Kidney epithelial cell (primary cell): ENCODE measurements around the gene IL1RAPL1. TPM values are rescaled to one million over a fixed set of nuclear protein-coding genes. Genes with fewer than 3 reads are reported as not detected.
"Not testable (repeated sequence)": the region's sequence is repeated elsewhere in the genome, so short reads cannot be mapped to it uniquely, and the experiment has no call there.

Experiments
- DNase-seq: peaks from one replicate; pipeline ENCODE4 v3.0.0-alpha.2; 2010; ENCODE audit warnings: low read depth
- H3K27me3 ChIP-seq: 2 replicates; pipeline ENCODE4 v1.6.0; 2011; ENCODE audit warnings: low read length; ENCODE audit not compliant: control insufficient read depth, insufficient read depth
- H3K36me3 ChIP-seq: 2 replicates; pipeline ENCODE4 v1.5.1; 2011; ENCODE audit warnings: low read length; ENCODE audit not compliant: control insufficient read depth, insufficient read depth
- H3K4me3 ChIP-seq: 2 replicates; pipeline ENCODE4 v1.5.1; 2011; ENCODE audit warnings: low read depth, mild to moderate bottlenecking, control low read depth, low read length
- total RNA-seq: library from RNA; depleted of rRNA; stranded (reverse); fragments of >200 nt; gene quantifications from 2 replicates; pipeline ENCODE4 v1.2.3, GENCODE V29; 2015
- TF ChIP-seq, protein P1 (sequence below): IDR thresholded peaks from 2 replicates; pipeline ENCODE4 v1.5.1; 2011; ENCODE audit warnings: mild to moderate bottlenecking, moderate library complexity, low read length, control low read depth, inconsistent platforms; ENCODE audit not compliant: insufficient read depth, poor library complexity, severe bottlenecking

The IL1RAPL1 gene
- total RNA-seq, 1 donor from 2014 or later = not detected

GRCh38 chrX:29297171-29297800, 710.0 kb downstream of the IL1RAPL1 start:
- Histone ChIP-seq H3K36me3 (no peaks in the 10 kb centered on the region), H3K4me3 (no peak overlapping the region), H3K27me3 (no peaks in the 10 kb centered on the region)
- DNase-seq = no peak
- TF ChIP-seq, protein P1, sequence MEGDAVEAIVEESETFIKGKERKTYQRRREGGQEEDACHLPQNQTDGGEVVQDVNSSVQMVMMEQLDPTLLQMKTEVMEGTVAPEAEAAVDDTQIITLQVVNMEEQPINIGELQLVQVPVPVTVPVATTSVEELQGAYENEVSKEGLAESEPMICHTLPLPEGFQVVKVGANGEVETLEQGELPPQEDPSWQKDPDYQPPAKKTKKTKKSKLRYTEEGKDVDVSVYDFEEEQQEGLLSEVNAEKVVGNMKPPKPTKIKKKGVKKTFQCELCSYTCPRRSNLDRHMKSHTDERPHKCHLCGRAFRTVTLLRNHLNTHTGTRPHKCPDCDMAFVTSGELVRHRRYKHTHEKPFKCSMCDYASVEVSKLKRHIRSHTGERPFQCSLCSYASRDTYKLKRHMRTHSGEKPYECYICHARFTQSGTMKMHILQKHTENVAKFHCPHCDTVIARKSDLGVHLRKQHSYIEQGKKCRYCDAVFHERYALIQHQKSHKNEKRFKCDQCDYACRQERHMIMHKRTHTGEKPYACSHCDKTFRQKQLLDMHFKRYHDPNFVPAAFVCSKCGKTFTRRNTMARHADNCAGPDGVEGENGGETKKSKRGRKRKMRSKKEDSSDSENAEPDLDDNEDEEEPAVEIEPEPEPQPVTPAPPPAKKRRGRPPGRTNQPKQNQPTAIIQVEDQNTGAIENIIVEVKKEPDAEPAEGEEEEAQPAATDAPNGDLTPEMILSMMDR = no peak

DNA sequence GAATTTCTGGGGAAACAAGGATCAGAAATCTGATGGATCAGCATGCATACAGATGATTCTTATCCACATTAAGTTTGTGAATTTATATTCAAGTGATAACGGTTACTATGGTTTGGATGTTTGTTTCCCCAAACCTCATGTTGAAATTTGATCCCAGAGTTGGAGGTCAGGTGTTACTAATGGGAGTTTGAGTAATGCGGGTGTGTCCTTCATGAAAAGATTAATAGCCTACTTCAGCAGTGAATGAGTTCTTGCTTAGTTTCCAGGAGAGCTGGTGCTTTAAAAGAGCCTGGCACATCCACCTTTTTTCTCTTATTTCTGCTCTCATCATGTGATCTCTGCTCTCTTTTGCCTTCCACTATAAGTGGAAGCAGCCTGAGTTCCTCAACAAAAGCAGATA, 712.4 kb downstream of the IL1RAPL1 start:
- TF ChIP-seq, protein P1 = no peak
- no peak for DNase-seq
- H3K4me3 ChIP-seq = no peak overlapping the region
- no peaks in the 10 kb centered on the region for H3K27me3 ChIP-seq
- H3K36me3 ChIP-seq = no peaks in the 10 kb centered on the region

- TF ChIP-seq, protein P1 = no peak
- Histone ChIP-seq H3K36me3 (no peaks in the 10 kb centered on the region), H3K27me3 (no peaks in the 10 kb centered on the region), H3K4me3 (no peak overlapping the region)
- no peak for DNase-seq
Measured at GRCh38 chrX:29308726-29309125, 721.5 kb downstream of the IL1RAPL1 start.

DNA sequence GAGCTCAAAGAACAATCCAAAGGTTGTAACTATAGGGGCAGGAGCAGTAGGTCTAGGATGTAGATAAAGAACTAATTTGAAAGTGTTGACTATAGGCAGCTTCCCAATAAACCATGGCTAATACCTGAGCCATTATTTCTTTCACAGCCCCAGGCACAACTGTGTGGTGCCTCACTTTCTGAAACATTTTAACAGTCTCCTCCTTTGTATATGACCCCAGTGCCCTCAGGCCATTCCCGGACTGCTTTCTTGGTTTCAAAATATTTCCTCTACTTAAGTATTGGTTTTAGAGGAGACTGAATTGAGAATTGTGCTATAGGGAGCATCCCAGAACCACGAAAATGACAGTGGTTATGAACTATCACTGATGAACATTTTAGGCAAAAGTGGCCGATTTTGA, 728.7 kb downstream of the IL1RAPL1 start:
- TF ChIP-seq, protein P1 = no peak
- DNase-seq = no peak
- Histone ChIP-seq H3K4me3 (no peak overlapping the region), H3K27me3 (no peaks in the 10 kb centered on the region), H3K36me3 (no peaks in the 10 kb centered on the region)

DNA sequence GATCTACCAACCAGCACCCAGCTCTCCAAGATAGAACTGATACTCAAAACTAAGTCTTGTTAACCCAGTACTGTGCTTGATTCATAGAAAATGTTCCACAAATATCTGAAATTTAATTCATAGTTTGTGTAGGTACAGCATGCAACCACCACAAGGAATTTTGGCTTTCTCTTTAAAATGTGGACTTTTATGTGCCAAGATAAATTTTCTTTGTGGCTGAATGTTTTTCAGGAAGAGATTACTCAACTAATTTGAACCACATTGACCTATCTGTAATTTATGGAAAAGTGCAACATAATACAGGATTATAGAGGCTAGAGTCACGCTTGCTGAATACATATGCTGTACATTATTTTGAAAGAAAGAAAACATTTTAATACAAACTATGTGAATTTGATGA, 730.8 kb downstream of the IL1RAPL1 start:
- no peak for DNase-seq
- TF ChIP-seq, protein P1 = no peak
- H3K36me3 ChIP-seq = no peaks in the 10 kb centered on the region
- H3K4me3 ChIP-seq = no peak overlapping the region
- H3K27me3 ChIP-seq = no peaks in the 10 kb centered on the region

DNA sequence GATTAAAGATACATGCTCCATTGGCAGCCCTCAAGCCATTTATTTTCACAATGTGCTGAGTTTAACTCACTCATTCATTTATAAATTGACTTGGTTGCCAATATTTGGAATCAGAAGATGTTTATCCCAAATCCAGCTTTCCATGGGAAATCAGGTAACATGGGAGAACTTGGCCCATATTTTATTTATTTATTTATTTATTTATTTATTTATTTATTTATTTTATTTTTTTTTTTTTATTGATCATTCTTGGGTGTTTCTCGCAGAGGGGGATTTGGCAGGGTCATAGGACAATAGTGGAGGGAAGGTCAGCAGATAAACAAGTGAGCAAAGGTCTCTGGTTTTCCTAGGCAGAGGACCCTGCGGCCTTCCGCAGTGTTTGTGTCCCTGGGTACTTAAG, 745.2 kb downstream of the IL1RAPL1 start:
- not testable (repeated sequence) for H3K4me3 ChIP-seq, DNase-seq, H3K36me3 ChIP-seq, H3K27me3 ChIP-seq

GRCh38 chrX:29333091-29333490, 745.8 kb downstream of the IL1RAPL1 start:
- H3K4me3 ChIP-seq, DNase-seq, H3K36me3 ChIP-seq, H3K27me3 ChIP-seq: not testable (repeated sequence)
